IMR-90 (cell line): ENCODE measurements around the gene ELMO1.

Experiments
- CHD1 ChIP-seq: IDR thresholded peaks from 2 replicates; pipeline ENCODE4 v1.6.1; 2012; ENCODE audit warnings: low read depth, low read length, improper control_type of control experiment
- CTCF ChIP-seq: conservative IDR thresholded peaks from 2 replicates; pipeline ENCODE4 v1.5.1; 2012; ENCODE audit warnings: mild to moderate bottlenecking, low read depth, low read length, improper control_type of control experiment
- FOS ChIP-seq: fragments of 150-350 bp; IDR thresholded peaks from 2 replicates; pipeline ENCODE4 v1.6.1; 2016; ENCODE audit warnings: low read depth, low read length
- POLR2A ChIP-seq: IDR thresholded peaks from 2 replicates; pipeline ENCODE4 v1.6.1; 2012; ENCODE audit warnings: mild to moderate bottlenecking, low read depth, low read length
- RAD21 ChIP-seq: IDR thresholded peaks from 2 replicates; pipeline ENCODE4 v1.6.1; 2012; ENCODE audit warnings: low read length, improper control_type of control experiment
- RFX5 ChIP-seq: IDR thresholded peaks from 2 replicates; pipeline ENCODE4 v1.8.0; 2012; ENCODE audit warnings: low read depth, mild to moderate bottlenecking, low read length, moderate library complexity
- USF2 ChIP-seq: fragments of 150-350 bp; IDR thresholded peaks from 2 replicates; pipeline ENCODE4 v1.6.1; 2017; ENCODE audit warnings: mild to moderate bottlenecking, antibody characterized with exemption, low read length, low read depth

- TF ChIP-seq CTCF (no peak), USF2 (no peak), POLR2A (no peak), CHD1 (no peak), FOS (no peak), RFX5 (no peak), RAD21 (no peak)
Measured at GRCh38 chr7:36894190-36894589, 554.5 kb downstream of the ELMO1 start.
